NCI-H1436 (cell line): ENCODE measurements around the gene POU2F3.
A peak's percentile ranks its signal among the peaks of the same experiment; 100 is the strongest.

Experiments used
- DNase-seq: peaks from one replicate; lab custom pipeline; 2025; lab: John Stamatoyannopoulos, UW

The POU2F3 gene

DNA sequence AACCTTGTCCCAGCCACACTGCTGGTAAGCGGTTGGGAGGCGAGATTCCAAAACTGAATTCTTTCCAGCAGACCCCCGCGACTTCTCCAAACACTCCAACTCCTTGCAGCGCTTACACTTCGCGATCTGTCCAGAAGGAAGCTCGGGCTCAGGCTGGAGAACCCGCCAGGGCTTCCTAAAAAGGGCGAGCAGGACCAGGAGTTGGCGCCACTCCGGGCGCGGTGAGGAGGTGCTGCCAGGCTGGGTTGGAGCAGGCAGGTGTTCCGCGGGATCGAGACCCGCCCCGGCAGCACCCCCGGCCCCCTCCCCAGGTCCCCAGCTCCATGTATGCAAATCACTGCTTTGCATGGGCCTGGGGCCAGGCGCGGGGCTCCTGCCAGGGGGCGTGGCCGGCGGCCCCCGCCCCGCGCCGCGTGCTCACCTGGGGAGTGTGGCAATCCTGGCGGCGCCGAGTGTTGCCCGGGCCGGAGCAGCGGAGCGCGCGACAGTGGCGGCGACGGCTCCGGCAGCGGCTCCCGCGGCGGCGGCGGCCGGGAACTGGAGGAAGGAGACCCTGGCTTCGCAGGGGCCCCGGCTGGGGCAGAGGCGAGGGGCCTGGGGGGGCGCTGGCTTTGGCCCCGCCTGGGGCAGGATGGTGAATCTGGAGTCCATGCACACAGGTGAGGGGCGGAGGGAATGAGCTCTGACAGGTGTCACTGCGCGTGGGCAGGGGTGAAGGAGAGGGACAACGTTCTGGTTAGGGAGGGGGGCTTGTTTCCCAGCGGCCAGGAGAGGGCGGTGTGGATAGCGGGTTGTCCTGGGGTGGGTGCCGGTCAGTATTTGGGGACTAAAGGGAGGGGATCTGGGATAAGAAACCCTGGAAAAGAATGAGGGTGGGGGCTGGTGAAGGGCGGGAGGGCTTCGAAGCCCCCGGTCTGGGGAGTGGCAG, at the start of gene POU2F3:
Gene POU2F3 (plus strand): TSS at position 428 of the 928 bp plus-strand sequence. CDS start 204 bp downstream, at position 632.
- no peak for DNase-seq

GRCh38 chr11:120191058-120191457, 48.9 kb upstream of the POU2F3 start:
- no peak for DNase-seq

DNA sequence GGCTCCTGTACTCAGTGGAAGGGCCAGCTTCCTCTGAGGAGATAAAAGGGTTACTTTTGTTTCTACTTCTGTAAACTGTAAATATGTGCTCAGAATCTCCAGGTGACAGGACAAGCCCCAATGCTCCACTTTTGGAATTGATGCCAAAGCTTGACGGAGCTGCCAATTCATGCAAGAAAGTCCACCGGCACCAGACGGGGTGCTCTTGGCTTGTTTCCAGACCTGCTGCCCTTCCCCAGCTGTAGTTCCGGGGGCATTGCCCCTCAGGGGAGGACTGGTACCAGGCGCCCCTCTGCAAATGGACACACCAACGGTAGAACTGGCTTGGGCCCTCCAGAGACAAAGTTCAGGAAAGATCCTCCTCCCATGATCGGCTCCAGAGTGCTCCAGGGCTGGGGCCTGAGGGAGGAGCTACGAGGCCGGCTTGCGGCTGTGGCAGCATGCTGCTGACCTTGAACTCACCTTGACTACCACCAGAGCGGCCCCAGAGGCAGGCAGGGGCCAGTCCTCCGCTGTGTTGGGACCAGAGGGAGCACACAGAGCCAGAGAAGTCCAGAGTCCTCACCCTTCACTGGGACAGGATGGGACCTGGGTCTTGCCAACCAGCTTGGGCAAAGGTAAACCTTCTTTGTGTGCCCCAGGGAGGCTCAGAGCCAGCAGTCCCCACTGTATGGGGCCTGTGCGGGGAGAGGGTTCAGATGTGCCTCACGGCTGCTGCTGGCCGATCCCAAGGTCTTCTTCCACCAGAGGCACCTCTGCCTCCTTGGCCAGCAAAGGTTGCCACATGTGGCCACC, 46.9 kb upstream of the POU2F3 start:
- no peak for DNase-seq

- no peak for DNase-seq
Measured at GRCh38 chr11:120194166-120194565, 45.8 kb upstream of the POU2F3 start.

- DNase-seq = no peak
Measured at GRCh38 chr11:120195601-120196320, 44.2 kb upstream of the POU2F3 start.

- DNase-seq = no peak
Measured at GRCh38 chr11:120196826-120197225, 43.1 kb upstream of the POU2F3 start.

DNA sequence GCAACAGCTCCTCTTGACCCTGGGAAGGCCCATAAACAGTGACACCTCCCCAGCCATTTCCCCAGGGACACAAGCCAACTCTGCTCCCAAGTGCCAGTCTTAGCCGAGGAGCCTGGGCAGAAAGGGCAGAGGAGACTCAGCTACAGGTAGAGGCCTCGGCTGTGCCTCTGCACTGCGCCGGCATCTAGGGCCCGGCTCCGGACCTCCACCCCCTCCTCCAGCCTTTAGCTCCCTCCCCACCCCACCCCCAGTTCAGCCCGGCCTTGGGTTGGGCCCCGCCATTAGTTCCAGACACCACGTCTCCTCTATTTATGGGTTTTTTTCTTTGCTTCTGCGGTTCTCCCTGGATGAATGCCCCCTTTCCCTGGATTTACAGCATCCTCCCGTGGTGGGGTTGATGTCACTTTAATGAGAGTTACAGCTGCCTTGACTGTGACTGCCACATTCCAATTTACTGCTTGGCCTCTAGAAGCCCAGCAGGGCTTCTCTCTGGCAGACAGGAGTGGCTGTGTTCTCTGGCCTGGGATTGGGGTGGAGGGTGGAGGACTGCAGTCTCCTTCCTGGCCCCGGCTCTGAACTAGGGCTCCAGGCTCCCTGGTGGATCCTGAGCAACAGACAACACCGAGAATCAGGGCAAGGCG, 42.6 kb upstream of the POU2F3 start:
- DNase-seq = no peak

DNA sequence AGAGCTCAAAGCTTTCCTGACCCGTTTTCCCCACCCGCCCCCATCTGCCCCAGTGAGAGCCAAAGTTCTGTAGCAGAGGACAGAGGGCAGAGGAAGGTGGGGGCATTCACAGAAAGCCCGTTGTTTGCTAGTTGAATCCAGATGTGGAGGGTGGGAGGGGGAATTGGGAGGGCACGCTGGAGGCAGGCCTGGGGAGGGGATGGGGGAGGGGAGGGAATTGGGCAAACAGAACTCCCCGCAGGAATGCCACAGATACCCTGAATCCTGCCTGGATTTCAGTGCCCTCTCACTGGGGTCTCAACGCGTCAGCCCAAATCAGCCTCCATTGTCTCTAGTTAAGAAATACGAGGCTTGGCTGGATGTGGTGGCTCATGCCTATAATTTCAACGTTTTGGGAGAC, 42.0 kb upstream of the POU2F3 start:
- DNase-seq = no peak

DNA sequence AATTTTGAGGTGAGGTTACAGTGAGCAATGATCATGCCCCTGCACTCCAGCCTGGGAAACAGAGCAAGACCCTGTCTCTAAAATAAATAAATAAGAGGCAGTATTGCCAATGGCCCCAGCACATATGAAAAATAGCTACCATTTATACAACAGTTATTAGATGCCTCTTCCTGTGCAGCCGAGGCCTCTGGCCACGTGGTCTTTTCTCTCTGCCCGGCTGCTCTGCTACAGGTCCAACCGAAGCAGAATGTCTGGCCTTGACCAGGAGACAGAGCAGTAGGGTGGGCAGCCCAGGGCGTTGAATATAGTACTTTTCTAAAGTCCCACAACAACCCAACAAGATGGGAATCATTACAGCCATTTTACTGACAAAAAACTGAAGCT, 41.5 kb upstream of the POU2F3 start:
- DNase-seq = no peak

DNA sequence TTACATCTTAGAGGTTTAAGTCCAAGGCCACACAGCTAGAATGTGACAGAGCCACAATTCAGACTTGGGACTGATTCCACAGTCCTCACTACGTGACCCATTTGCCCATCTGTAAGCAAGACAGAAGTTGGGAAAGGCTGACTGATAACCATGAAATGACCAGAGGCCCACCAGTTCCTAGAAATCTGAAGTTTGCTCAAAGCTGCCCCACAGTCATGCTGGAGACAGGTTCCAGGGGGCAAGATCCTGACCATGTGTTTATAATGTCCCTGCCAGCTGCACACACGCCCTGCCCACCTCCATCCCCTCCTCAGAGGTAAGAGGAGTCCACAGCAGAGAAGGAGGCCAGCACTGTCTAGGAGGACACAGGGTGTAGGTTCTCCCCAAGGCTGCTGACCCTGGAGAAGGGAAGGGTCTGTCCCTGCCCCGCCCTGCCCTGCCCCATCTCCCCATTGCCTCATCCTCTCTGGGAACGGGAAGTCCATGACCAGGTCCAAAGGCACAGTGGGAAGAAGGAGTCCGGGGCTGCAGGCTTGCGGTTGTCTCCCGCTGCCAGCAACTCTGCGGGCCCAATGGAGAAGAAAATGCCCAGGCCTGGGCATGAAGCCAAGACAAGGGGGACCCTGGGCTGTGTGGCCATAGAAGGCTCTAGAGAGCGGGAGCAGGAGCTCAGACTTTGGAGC, 41.0 kb upstream of the POU2F3 start:
- DNase-seq = no peak

DNA sequence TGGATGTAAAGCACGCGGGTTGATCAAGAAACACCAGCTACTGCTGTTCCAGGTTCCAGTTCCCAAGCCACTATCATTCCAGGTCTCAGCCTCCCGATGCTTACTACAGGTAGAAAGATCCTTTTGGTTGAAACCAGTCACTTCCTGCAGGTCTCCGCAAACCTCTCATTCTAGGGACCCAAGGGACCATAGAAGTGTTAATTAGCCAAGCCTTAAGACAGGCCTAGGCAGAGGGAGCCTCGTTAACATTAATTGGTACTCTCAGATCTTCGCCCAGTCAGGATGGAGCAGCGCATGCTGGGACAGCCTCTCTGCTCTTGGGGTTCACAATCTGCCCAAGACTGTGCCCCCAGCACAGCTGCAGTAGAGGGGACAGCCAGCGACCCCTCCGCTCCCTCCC, 40.3 kb upstream of the POU2F3 start:
- DNase-seq = peak; percentile 27

DNA sequence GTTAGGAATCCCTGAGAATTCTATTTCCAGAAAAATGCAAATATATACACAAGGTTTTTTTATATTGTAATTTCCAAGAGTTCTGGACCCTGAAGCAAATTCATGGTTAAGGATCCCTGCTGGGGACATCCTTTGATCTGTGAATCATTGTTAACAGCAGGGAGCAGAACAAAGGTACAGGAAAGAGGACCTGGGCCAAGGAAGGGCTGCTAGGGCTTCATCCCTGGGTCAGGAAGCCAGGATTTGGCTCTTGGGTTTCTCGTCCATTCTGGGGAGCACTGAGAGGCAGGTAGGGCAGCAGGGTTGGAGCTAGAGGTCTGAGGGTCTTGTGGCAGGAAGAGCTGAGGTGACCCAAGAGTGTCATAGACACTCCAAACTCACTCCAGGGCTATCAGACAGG, 39.3 kb upstream of the POU2F3 start:
- DNase-seq = no peak

DNA sequence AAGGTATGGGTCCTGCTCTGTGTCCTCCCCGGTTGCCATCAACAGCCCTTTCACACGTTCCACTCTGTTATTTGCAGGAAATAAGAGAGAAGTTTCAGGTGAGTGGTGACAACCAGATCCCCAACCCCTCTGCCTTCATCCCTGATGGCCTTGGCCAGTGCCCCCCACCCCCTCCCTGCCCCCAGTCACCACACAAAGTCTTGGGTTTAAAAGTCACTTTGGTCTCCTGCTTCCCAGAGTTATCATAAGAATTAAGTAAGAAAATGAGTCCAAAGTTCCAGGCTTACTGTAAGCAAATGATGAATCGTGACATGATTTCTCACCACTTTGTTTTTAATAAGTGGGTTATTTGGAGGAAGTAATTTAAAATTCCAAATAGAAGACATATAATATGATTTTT, 38.3 kb upstream of the POU2F3 start:
- no peak for DNase-seq

DNA sequence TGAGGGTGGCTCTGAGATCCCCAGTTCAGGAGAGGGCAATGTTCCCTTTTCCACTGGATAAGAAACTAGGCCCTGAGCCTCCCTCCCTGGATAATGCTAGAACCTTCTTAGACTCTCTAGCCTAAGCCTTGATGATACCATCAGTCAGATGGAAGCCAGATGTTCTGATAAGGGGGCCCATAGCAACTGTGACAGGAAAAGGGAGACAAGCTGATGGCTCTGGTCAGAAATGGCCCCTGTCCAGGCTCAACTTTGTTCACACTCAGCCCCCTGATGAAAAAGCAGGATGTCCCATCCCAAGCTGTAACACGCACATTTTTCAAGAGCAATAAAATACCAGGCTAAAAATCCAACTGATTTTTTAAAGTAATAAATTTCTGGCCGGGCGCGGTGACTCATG, 36.3 kb upstream of the POU2F3 start:
- DNase-seq = no peak

DNA sequence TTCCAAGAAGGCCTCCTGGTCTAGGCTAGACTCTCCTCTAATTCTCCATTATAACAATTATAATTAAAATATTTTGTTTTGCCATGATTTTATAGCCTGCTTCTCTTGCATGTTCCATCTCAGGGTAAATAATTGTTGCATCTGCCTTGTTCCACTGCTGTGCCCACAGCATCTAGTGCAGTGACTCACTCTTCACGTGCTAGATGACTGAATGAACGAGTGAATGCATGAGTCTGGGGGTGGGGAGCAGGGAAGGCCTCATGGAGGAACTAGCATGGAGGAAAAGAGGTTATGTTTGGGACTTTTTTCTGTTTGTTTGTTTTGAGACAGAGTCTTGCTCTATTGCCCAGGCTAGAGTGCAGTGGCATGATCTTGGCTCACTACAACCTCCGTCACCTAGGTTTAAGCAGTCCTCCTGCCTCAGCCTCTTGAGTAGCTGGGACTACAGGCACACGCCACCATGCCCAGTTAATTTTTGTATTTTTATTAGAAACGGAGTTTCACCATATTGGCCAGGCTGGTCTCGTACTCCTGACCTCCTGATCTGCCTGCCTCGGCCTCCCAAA, 34.3 kb upstream of the POU2F3 start:
- no peak for DNase-seq

GRCh38 chr11:120207512-120207911, 32.4 kb upstream of the POU2F3 start:
- no peak for DNase-seq

DNA sequence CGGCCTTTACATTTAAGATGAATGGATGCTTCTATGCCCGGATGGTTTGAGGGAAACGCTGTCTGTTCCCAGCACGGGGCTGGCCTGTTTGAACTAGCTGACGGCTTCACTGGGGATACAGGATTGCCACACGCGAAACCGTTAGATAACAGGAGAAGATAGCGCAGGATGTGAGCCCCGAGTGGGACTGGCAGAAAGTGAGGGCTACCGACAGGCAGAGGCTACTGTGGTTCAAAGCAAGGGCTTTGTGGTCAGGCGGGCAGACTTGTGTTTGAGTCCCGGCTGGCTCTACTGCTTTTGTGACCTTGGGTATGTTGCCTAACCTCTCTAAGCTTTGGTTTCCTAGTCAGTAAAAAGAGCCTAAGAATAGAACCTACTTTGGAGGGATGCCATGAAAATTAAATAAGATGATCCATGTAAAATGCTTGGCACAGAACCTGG, 31.9 kb upstream of the POU2F3 start:
- DNase-seq = no peak

GRCh38 chr11:120208777-120209176, 31.2 kb upstream of the POU2F3 start:
- DNase-seq = no peak

DNA sequence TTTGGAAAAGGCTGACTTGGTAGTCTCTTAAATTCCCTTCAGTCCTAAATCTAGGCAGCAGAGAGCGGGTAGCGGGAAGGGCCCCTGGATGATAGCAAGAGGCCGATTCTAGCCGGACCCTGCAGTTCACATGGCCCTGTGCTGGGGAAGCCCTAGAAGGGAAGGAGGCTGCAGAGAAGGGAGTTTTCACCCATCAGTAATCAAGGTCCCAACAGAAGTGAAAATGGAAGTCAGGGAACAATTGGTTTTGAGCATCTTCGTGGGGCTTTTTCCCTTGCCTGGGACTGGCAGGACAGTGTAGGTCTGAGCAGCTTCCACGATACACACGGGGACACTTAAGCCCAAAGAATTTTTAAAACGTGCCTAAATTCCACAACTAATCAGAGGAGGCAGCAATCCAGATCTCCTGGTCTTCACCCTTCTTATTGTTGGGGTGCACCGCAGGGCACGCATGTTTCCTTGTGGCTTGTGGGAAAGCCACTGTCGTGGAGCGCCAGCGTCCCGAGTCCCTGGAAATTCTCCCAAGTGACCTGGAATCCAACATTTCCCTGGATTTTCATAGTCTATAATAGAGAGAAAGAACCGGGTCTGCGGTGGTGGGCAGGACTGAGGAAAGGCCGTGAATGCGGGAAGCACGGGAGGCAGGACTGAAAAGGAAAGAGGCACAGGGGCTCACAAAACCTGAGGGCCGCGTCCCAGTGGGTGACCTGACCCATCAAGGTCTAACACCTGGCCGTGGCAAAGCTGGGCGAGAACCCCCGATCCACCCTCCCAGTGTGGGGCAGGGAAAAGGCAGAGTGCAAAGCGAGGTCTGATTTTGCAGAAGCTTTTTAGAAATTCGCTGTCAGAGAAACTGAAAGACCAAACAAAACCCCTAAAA, 30.0 kb upstream of the POU2F3 start:
- no peak for DNase-seq
